CD4-positive, alpha-beta T cell treated with Interleukin-15 for 1 hour (primary cell): ENCODE results near the gene MAD1L1.
A peak's percentile ranks its signal among the peaks of the same experiment; 100 is the strongest.

Experiments
- DNase-seq: peaks from one replicate; pipeline ENCODE4 v3.0.0-alpha.2; 2020

Gene MAD1L1

DNA sequence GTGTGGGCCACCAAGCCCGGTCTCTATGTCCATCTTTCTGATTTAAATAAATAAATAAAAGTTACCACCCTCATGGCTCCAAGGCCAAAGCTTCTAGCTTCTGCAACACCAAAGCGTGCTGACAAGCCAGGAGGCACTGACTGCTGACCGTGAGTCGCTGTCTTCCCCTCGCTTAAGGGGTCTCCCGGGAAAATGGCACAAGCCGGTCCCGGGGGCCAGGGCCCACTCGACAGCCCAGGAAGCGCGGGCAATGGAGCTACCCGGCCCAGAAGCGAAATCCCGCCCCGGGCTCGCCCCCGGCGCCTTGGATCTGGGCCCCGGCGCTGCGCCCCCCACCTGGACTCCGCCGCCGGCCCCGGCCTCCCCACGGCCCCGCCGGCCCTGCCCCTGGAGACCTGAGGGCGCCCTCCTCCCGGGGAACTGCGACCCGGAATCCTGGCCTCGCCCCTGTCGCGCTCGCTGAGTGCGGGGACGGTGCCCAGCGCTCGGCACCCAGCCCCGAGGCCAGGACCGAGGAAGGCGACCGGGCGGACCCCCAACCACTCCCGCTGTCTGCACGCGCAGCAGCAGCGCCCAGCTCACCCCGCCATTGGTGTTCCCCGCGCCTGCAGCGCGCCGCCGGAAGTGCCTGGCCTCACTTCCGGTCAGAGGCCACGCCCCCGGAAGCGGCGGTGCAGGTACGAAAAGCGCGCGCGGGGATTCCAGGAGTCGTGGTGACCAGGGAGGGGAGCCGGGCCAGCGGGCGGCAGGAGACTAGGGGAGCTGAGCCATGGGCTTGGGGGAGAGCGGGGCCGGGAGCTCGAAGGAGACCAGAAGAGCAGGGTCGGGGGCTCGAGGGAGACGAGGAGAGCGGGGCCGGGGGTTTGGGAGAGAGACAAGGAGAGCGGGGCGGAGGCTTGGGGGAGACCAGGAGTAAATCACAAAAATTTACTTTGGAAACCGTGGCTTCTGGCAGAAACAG is 9.1 kb upstream of the MAD1L1 start, which contains the start of the genes MRM2 and NUDT1:
MRM2 (minus strand) TSS at position 626 of the 961 bp plus-strand sequence; CDS start at position 590, 36 bp downstream.
NUDT1 (plus strand) TSS at position 647 of the 961 bp plus-strand sequence. CDS start 2,349 bp downstream, outside the sequence.
- peak; percentile 70 for DNase-seq

DNA sequence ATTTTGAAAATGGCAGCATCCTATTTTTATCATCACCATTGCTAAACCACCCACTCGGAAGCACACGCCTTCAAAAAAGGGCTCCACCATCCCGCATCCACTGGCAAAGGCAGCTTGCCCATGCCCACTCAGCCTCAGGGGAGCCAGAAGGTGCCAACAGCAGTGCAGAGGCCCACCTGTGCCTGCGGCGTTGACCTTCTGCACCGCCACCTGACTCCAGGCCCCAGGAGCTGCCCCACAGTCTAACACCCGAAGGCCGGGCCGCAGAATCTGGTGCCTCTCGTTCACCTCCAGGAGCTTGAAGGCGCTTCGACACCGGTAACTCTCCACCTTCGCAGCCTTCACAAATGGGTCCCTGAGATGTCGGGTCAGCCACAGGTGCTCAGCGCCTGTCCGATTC is 6.5 kb upstream of the MAD1L1 start:
- DNase-seq: no peak

DNA sequence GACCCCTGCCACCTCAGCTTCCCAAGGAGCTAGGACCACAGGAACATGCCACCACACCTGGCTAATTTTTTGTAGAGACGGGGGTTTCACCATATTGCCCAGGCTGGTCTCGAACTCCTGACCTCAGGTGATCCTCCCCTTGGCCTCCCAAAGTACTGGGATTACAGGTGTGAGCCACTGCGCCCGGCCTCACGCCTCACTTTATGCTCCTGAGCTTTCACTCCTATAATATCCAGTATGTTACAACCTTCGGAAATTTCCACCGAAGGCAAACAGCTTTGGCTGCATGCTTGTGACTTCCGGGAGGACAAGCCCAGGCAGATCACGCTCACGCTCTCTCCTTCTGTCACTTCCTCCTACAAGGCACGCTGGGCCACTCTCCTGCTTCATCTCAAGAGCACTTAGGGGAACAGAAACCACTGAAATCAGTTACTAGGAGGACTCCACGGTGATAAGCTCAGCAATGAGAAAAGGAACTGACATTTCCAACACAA is 4.4 kb upstream of the MAD1L1 start:
- peak; percentile 82 for DNase-seq

DNA sequence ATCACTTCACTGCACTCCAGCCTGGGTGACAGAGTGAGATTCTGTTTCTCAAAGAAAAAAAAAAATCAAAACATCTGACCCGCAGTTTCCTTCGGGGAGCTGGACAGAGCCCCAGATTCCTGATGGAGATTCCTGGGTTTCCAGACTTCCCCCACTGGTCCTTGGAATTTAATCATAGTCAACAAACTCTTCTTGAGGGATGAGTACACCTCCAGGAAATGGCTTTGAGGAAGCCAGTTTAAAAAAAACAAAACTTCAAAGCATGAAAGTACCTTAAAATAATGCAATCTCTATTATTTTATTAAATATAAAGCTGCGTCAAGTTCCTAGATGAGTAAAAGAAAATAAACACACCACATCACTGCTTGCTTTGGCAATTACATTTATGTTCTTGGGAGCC is 1.2 kb upstream of the MAD1L1 start:
- DNase-seq: no peak

DNA sequence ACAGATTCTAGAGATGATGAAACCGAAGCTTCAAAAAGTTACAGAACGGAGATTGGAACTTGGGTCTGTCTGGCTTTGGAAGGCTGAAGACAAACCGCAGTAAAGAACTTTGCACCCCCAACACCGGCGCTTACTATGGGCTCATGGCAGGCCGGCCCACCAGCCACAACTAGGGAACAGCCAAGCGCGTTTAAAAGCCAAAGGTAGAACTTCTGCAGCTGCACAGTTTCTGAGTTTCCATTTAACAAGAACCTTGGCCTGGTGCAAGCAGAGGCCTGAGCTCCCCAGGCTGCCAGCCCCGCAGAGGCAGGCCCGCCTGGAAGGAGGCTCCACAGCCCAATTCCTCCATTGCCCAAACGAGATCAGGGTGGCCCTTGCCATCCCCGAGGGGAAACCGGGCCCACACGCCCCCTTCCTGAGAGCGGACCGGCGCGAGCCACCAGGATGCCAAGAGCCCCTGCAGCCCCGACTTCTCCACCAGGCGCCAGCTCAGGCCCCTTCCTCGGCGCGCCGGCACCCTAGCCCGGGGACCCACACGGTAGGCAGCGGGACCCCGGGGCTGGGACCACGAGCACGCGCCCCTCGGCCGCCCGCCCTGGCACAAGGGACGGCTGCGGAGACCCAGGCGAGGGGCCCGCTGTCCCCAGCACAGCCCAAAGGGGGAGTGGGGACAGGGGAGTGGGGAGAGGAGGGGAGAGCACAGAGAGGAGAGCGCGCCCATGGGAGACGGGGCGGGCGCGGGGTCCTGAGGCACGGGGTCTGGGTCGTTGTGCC is 566 bp downstream of the MAD1L1 start:
- no peak for DNase-seq

DNA sequence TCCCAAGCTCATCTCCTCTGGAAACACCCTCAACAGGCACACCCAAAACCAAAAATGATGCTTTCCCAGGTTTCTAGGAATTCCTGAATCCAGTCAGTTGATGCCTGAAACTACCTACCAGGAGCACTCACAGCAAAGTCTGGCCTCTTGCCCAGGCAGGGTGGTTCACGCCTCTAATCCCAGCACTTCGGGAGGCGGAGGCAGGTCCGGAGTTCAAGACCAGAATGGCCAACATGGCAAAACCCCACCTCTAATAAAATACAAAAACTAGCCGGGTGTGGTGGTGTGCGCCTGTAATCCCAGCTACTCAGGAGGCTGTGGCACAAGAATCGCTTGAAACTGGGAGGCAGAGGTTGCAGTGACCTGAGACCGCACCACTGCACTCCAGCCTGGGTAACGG is 1.9 kb downstream of the MAD1L1 start:
- no peak for DNase-seq

DNA sequence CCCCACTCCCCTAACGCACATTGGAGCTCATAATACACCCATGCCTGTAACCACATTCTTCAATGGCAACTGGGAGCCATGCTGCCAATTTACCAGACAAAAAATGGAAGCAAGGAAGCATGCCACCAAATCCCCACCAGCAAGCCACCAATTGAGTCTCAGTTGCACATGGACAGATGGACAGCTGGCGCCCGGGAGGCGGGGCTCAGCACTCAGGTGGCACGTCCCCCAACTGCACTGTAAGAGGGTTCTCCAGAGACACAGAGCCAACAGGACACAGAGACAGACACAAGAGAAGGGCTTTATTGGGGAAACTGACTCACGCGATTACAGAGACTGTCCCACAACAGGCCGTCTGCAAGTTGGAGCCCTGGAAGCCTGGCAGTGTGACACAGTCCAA is 2.5 kb downstream of the MAD1L1 start:
- DNase-seq: no peak

DNA sequence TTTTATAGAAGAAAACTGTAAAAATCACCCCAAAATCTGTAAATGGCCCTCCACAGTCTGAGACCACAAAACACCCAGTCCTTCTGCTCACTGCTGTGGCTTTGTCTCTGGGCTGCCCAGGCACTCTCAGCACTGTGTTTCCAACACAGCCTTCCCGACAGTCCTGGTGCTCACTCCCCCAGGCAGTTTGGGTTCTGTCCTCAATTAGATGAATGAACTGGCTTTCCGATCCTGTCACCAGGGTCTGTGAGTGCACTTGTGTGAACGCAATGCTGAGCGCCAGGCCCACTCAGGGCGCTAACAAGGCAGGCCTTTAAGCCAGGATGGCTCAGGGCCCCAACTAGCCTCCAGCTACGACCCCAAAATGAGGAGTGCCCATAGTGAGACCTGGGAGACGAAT is 3.3 kb downstream of the MAD1L1 start:
- no peak for DNase-seq

DNA sequence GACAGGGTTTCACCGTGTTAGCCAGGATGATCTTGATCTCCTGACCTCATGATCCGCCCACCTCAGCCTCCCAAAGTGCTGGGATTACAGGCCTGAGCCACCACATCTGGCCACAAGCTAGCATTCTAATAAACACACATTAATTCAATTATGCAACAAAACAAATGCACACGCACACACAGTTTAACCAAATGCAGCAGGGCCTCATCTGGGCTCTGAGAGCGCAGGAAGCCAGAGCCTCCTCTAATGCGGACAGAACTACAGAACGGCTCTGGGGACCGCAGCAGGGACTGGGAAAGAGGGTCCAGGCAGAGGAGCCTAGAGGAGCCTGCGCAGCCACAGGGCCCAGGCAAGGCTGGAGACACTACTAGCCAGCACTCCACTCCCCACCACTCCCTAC is 3.8 kb downstream of the MAD1L1 start:
- no peak for DNase-seq

DNA sequence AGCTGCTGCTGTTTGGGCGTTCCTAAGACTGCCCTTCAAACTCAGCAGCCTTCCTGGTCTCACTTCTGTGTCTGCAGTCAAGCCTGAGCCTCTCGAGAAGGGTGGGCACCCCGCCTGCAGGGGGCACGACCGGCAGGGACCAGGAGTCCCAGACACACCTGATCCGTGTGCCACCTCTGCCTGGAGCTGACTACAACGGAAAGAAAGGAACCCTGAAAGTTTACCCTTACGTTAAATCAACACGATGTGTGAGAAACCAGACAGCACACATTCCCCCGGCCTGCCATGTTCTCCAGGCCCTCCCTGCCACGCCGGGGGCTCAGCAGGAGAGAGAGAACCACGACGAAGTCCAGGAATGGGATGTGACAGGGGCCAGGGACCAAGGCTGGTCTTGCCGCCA is 5.0 kb downstream of the MAD1L1 start:
- DNase-seq: no peak

DNA sequence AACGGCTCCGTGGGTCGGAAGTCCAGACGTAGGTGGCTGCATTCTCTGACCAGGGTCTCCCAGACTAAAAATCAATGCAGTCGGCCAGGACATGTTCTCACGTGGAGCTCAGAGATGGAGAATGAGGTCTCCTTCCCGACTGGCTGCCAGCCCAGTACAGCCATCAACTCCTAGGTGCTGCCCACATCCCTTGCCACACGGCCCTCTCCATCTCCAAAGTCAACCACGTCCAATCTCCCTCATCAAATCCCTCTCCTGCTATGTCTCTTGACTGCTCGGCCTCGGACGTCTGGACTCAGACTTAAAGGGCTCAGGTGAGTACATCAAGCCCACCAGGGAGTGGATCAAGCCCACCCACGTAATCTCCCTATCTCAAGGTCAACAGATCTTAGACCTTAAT is 6.9 kb downstream of the MAD1L1 start:
- DNase-seq: no peak

DNA sequence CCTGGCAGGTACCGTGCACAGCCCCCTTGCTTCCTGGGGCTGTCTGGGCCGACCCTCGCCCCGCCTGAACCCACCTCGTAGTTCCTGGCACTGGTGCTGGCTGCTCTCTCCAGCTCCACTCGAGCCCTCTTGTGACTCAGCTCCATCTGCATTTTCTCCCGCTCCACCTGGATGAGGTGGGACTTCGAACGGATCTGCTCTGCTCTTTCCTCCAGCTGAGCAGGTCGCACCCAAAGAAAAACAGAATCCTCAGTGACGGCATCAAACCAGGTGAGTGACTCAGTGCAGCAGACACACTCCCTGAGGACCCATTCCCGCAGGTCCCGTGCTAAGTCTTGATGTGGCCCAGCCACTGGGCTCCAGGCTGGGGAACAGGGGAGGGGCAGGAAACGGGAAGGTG is 7.4 kb downstream of the MAD1L1 start:
- no peak for DNase-seq

DNA sequence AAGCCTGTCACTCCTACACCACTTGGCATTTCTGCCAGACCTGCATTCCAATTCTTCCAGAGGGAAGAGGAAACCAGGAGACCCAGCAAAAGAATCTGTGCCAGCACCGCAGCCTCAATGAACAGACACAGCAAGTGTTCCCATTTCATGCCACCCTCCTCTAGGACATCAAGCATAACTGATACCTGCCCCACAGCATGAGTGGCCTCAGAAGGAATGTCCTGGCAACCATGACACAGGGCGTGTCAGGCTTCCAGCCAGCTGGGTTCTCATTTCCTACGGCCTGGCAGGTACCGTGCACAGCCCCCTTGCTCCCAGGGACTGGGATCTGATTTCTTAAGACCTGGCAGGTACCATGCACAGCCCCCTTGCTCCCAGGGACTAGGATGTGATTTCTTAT is 7.8 kb downstream of the MAD1L1 start:
- no peak for DNase-seq

DNA sequence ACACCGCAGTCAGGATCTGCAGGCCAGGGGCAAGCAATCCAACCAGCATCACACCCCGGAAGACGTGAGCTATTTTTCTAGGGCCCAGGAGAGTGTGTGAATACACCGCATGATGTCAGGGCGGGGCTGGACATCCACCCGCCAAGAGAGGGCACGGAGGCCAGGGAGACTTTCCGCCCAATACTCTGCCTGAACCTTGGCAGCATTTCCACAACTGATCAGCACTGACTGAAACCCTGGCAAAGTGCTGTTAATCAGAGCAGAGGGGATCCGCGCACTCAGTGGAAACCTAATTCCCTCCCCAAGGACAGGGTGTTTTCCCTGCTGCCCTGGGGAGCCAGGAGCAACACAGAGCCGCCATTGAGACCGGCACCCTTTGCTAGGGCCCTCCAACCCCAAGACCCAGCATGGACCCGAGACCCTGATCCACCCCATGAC is 8.2 kb downstream of the MAD1L1 start:
- DNase-seq: no peak

DNA sequence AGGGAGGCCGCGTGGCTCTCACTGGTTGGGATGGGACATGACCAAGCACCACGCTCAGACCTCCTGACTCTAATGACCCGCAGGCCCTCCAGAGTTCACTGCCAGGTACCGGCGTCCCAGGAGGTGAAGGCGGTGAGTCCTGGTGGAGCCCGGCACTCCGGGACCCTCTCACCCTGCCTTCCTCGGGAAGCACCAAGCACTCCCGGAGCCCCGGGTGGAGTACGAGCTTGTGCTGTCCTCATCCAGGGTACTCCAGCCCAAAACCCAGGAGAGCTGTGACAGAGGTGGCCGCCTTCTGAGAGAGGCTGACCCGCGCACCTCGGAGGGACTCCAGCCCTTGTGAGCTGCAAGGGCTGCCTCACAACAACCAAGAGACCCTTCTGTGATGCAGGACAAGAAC is 9.4 kb downstream of the MAD1L1 start:
- DNase-seq: no peak

DNA sequence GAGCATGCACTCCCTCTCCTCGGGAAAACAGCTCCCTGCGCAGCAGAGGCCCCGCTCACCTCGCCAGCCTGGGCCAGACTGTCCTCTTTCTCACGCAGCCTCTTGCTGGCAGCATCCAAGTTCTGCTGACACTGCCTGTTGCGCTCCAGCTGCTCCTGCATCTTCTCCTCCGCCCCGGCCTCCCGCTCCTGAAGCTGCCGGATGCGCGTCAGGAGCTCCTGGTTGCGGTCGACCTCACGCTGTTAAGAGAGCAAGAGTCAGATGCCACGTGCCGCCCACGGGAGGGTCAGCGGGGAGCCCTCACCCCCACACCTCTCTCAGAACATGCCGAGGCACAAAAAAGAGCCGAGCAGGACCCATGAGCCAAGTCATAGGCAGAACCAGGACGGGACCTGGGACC is 10.2 kb downstream of the MAD1L1 start:
- DNase-seq: no peak

DNA sequence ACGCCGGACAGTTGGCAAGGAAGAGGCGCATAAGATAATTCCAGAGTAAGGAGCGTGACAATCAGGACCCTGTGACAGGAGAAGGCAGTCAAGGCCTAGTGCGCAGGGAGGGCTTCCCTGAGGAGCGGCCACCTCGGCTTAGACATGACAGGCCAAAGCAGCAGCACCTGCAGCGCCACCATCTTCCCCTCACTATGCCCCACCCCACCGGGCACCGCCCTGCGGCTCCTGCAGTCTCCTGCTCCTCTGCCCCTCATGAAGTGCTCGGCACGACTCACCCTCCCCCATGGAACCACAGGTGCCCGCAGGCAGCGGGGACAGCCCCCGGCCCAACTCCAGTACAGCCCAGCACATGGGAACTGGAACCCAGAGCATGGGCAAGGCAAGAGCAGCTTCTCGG is 11.8 kb downstream of the MAD1L1 start:
- no peak for DNase-seq

DNA sequence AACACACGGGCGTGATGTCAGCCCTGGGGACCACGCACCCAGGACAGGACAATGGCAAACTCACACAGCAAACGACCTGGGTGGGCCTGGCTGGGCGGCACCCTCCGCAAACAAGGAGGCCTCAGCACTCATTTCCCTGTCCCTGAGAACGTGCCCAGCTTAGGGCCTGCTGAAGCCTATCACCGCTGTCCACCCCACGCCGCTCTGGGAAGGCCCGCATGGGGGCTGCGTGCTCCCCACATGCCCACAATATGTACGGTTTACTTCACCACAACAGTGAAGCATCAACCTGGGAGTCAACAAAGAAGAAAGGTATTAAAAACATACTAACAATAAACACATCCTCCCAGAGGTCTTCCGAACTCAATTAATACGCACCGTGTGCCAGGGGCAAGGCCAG is 12.2 kb downstream of the MAD1L1 start:
- DNase-seq: no peak

DNA sequence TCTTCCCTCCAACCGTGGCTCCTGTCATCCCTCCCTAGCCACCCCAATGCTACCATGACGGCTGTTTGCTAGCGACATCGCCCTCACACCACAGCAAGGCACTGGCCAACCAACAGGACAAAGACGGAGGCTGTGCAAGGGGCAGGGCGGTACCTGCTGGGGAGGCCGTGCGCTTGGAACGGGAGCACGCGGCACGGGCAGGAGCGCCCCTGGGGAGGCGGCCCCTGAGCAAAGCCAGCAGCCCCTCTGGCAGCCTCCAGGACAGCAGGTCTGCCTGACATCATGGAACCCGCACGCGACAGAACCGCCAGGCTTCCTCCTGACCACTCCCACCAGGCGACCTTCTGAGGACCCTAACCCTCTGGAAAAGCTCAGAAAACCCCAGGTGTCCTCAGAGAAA is 12.7 kb downstream of the MAD1L1 start:
- DNase-seq: no peak

DNA sequence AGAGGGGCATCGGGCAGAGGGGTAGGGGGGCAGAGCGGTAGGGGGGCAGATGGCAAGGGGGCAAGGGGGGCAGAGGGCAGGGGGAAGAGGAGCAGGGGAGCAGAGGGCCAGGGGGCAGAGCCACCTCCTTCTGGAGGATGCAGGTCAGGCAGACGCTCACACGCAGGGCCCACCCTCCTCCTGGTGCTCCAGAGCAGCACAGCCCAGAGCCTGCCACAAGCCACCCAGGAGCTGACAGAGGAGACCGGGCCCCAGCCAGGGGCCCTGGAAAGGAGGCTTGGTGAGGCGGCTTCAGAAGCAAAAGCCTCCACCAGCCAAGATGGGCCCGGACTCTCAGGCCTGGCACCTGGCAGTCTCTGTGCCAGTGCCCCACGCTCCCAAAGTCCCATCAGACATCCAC is 13.1 kb downstream of the MAD1L1 start:
- no peak for DNase-seq

DNA sequence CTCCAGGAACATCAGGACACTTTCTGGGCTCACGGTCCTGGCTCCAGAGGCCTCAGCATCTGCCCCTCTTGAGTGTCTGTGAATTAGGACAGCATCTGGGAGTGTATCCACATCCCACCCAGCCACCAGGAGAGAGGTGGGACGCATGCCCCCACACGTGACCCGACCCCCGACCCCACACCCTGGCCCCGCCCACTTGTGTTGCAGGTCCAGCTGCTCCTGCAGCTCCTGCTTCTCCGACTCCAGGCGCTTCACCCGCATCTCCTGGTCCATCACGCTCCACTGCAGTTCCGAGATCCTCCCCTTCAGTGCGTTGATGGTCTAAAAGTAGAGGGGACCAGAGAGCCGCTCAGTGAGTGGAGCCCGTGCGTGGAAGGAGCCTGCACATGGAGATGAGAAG is 13.6 kb downstream of the MAD1L1 start:
- no peak for DNase-seq

DNA sequence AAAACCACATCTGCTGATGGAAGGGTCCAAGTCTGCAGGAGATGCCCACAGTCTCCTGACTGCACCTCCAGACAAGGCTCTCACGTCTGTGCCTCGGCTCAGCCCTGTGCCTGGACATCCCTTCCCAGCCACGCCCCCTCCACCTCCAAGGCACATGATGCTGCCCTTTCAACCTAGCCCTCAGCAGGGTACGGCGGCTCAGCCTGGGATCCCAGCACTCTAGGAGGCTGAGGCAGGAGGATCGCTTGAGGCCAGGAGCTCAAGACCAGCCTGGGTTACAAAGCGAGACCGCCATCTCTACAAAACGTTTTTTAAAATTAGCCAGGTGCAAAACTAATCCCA is 14.3 kb downstream of the MAD1L1 start:
- no peak for DNase-seq

DNA sequence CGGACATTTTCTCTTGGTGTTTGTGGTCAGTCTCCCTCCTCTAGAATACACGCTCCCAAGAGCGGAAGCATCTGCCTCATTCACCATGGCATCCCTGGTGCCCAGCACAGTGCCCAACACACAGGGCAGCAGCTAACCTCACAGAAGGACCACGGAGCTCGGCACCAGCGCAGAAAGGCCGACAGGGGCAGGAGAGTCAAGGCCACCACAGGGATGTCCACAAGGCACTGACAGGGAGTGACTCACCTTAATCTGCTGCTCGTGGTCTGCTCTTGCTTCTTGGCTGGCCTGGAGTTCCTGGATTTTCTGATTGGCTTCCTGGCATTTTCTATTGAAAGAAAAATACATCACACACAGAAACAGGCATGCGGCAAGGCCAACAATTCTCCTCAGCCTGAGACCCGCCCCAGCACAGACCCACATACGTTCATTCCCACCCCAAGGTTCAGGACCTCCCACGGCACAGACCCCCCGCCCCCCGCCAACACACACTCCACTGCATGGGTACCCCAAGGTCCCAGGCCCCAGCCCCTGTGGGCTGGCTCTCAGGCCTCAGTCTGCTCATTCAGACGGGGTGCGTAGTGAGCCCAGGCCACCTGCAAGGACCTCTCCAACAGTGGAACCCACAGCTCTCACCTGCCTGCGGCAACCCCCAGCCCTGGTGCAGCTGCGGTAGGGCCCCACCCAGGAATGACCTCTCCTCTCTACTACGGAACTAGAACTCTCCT is 14.9 kb downstream of the MAD1L1 start:
- no peak for DNase-seq
